NOMO-1 (cell line): ENCODE data around the gene THTPA.

ENCODE experiments used
- DNase-seq, 2 experiments: peaks; one replicate each; lab custom pipeline; 2025; ENCODE audit not compliant: unreplicated experiment in 2 of 2; lab: John Stamatoyannopoulos, UW

THTPA gene

GRCh38 chr14:23566112-23566777 lies 10.2 kb downstream of the THTPA start:
- DNase-seq = no peak

- no peak for DNase-seq
These were observed 10.7 kb downstream of the THTPA start for GRCh38 chr14:23566778-23567185.

- DNase-seq = peak; percentile 78 to 85
These were observed 11.3 kb downstream of the THTPA start, which contains the start of gene AP1G2 for GRCh38 chr14:23567186-23568020. Gene AP1G2 (minus strand): TSS chr14:23567791. CDS start chr14:23567314, 477 bp downstream.

GRCh38 chr14:23568021-23568599 lies 12.0 kb downstream of the THTPA start:
- DNase-seq = no peak

GRCh38 chr14:23568600-23569331 lies 12.7 kb downstream of the THTPA start:
- DNase-seq = peak in 1 of 2 experiments; percentile 20

GRCh38 chr14:23569443-23570151 lies 13.5 kb downstream of the THTPA start:
- no peak for DNase-seq

- DNase-seq = no peak
These were observed 14.9 kb downstream of the THTPA start for GRCh38 chr14:23570806-23571483.

GRCh38 chr14:23571701-23572523 lies 15.8 kb downstream of the THTPA start:
- DNase-seq = no peak

- no peak for DNase-seq
These were observed 16.4 kb downstream of the THTPA start for GRCh38 chr14:23572524-23572828.

- peak; percentile 54 to 68 for DNase-seq
These were observed 16.8 kb downstream of the THTPA start for GRCh38 chr14:23572836-23573235.

- DNase-seq = no peak
These were observed 17.4 kb downstream of the THTPA start for GRCh38 chr14:23573384-23574015.

- DNase-seq = no peak
These were observed 21.1 kb downstream of the THTPA start for GRCh38 chr14:23577004-23577681.

- DNase-seq = no peak
These were observed 21.8 kb downstream of the THTPA start for GRCh38 chr14:23577710-23578392.

- no peak for DNase-seq
These were observed 22.7 kb downstream of the THTPA start, which contains the start of gene JPH4 for GRCh38 chr14:23578560-23579310. Gene JPH4 (minus strand): TSS chr14:23578790. CDS start chr14:23577453, 1,337 bp downstream.

GRCh38 chr14:23579311-23579630 lies 23.2 kb downstream of the THTPA start:
- DNase-seq = no peak

- no peak for DNase-seq
These were observed 23.7 kb downstream of the THTPA start for GRCh38 chr14:23579739-23580138.
